Activated CD4-positive, alpha-beta T cell treated with anti-CD3 and anti-CD28 coated beads for 24 hours (primary cell): ENCODE data around the gene SAFB2.
"Not testable (repeated sequence)": the region's sequence is repeated elsewhere in the genome, so short reads cannot be mapped to it uniquely, and the experiment has no call there.

Experiments used
- DNase-seq, 2 donors: peaks; one replicate each; pipeline ENCODE4 v3.0.0-alpha.2; 2020; ENCODE audit warnings: low read depth in 2 of 2

SAFB2 gene

GRCh38 chr19:5632657-5633056, 10.1 kb upstream of the SAFB2 start:
- no peak for DNase-seq

GRCh38 chr19:5632241-5632612, 9.7 kb upstream of the SAFB2 start:
- DNase-seq: no peak

- DNase-seq: no peak
Measured at GRCh38 chr19:5631567-5632240, 9.1 kb upstream of the SAFB2 start.

DNA sequence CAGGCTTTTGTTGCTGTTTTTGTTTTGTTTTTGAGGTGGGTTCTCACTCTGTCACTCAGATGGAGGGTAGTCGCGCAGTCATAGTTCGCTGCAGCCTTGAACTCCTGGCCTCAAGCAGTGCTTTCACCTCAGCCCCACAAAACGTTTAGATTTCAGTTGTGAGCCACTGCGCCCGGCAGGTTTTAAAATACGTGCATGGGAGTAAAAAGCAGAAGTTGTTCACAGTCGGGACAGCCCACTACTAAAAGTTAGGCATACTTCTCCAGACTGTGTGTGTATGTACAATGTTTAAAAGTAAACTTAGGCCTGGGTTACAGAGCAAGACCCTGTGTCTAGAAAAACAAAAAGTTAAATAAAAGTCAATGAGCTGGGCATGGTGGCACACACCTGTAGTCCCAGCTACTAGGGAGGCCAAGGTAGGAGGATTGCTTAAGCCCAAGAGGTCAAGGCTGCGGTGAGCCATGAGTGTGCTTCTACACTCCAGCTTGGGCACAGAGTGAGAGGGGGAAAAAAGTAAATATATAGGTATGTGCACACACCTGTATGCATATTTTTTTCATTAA, 6.4 kb upstream of the SAFB2 start:
- no peak for DNase-seq

GRCh38 chr19:5628461-5628860, 5.9 kb upstream of the SAFB2 start:
- no peak for DNase-seq

- DNase-seq: peak; percentile 15 to 22
Measured at GRCh38 chr19:5627395-5627904, 4.9 kb upstream of the SAFB2 start.

DNA sequence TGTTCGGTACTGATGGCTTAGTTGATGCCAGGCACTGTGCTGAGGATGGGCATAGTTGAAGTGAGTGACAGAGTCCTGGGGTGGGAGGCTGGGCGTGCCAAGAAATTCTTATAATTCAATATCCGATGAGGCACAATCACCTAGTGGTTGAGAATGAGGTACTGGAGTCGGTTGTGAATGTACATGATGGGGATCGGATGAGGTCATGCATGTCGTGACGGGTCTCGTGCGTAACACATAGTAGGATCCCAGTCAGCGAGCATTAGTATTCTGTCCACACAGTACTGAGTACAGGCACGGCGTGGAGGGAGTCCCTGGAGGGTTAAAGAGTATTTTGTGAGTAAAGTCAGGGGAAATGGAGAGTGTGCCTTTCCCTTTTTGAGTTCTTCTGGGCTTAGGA, 3.1 kb upstream of the SAFB2 start:
- DNase-seq: no peak

DNA sequence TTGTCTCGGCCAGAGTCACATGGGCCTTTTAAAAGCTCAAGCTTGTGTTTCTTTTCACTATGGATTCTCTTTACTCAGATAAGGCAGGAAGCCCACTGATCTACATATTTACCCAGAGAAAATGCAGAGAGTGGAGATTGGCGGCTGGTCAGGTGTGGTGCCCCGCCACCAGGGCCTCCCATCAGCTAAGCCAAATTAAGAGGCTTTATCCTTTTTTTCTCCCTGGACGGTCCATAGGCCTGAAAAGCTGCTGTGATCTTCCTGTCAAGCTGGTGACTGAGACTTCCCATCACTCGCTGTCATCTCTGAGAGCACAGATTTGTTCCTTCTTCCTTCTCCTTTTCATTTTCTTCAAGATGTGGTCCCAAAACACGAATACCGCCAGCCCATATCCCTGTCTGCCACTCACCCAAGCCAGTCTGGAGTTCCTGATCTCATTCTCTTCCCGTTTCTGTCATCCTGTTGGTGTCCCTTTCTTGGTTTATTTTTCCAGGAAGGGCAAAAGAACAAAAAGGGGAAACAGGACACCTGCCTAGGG, 2.2 kb upstream of the SAFB2 start:
- DNase-seq: no peak

GRCh38 chr19:5624018-5624663, 1.6 kb upstream of the SAFB2 start:
- DNase-seq: no peak

GRCh38 chr19:5623397-5624017, 931 bp upstream of the SAFB2 start:
- no peak for DNase-seq

DNA sequence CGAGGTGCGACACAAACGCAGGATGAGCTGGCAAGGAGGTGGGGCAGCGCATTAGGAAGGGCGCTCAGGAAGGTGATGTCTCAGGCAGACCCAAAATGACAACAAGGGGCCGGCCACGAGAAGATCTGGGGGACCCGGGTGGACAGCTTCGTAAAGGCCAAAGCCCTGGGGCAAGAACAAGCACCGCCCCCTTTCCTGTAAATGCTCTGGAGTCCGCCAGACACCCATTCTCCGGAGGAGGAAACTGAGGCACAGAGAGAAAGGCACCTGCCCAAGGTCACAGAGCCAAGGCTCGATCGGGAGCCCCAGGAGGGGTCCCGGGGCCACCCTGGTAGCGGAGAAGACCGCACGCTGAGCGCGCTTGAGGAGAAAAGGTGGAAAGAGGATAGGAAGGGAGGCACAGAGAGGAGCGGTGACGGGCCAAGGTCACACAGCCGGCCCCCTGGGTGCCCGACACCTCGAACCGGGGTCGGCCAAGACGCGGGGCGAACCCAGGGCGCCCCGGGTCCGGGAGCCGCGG, 571 bp downstream of the SAFB2 start:
- DNase-seq: peak in 1 of 2 donors; percentile 12

DNA sequence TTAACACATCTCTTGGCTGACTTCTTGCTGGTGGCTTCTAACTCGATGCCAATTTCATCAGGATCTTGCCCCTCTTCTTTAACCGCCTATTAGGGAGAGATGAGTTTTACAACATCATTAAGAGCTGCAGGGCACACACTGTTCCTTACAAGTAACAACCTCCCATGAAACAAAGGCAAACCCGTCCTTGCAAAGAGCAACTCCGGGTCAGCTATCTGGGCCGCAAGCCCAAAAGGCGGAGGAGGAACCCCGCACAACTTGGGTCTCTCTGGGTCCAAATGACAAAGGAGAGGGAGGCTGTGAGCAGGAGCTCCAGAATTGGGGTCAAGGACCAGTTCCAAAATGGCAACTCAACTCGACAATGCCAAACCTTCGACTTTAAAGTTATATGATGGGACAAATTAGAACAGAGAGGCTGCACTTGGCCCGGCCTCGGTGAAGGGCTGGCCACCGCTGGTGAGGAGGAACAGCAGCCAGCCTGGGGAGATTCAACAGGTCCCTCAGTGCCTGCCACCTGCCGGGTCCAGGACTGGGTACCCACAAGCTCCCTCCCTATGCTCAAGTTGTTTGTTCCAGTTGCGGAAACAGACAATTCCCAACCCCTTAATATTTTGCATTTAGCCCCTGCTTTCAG, 1.1 kb downstream of the SAFB2 start:
- no peak for DNase-seq

DNA sequence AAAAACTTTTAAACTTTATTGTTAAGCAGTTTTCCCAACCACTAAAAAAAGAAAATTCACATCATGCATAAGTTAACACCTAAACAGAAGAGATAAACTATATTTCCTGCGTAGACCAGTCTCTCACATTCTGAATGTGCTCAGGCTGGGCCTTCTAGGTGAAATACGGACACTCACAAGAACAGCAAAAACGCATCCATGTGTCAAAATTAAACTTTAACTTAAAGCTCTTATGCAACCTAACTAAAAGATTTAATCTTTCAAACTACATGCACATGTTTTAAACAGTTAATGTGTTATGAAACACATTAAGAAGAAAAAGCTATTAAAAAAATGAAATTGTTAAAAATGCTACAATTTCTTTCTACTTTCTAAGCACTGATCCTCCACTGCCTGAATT, 2.6 kb downstream of the SAFB2 start:
- no peak for DNase-seq

GRCh38 chr19:5618591-5618990, 4.0 kb downstream of the SAFB2 start:
- DNase-seq: no peak

- no peak for DNase-seq
Measured at GRCh38 chr19:5617080-5617479, 5.5 kb downstream of the SAFB2 start.

- no peak for DNase-seq
Measured at GRCh38 chr19:5615756-5616327, 6.7 kb downstream of the SAFB2 start.

- no peak for DNase-seq
Measured at GRCh38 chr19:5612891-5613865, 9.4 kb downstream of the SAFB2 start.

GRCh38 chr19:5609881-5610448, 12.6 kb downstream of the SAFB2 start:
- DNase-seq: no peak

- DNase-seq: not testable (repeated sequence)
Measured at GRCh38 chr19:5608766-5609165, 13.8 kb downstream of the SAFB2 start.

- DNase-seq: no peak
Measured at GRCh38 chr19:5608291-5608690, 14.3 kb downstream of the SAFB2 start.
